Non-pigmented ciliary epithelial cell (primary cell): Measurements from ENCODE around the gene MID1.

Source experiments
- DNase-seq: peaks from one replicate; pipeline ENCODE4 v3.0.0-alpha.2; 2010; ENCODE audit warnings: low read depth

The MID1 gene

DNA sequence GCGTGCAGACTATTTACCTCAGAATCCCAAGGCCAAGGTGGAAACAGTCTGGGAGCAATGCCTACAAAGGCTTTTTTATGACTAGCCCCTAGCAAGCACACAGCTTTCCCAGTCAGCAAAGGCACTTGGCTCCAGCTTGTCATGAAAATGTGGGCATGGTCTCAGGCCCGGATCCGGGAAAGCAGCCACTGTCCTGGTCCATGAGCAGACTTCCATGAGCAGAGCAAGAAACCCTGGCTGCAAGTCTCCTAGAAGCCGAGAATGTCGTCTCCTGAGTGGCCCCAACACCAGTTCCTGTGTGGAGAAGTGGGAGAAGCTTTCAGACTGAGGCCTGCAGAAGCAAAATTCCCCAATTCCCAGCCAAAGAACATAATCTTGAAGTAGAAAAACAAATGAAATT is 190.5 kb downstream of the MID1 start:
- no peak for DNase-seq

DNA sequence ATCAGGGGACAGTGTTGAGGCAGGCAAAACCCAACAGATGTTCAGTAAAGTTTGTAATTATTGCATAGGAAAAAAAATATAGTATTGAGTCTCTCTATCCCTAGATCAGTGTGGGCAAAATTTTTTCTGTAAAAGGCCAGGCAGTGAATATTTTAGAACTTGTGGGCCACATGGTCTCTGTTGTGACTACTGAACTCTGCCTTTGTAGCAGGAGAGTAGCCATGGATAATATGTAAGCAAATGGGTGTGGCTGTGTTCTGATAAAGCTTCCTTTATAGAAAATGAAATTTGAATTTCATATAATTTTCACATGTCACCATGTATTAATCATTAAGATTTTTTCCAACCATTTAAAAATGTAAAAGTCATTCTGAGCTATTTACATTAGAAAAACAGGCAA is 193.1 kb downstream of the MID1 start:
- no peak for DNase-seq

DNA sequence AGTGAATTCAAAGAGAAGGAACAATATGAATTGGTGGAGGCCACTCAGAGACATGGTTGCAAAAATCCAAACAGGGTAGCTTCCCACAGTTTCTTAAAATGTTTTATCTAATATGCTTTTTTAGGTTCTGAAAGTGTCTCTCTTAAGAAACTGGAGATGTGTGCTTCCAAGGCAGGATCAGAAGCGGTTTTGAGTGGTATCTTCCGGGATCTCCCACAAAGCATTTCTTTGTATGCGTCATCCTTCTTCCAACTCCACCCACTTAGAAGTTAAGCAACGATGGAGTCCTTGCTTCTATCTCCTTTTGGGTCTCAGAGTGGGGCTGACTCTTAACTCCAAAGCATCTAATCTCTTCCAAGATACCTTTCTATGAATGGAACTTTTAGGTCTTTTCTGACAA is 196.7 kb downstream of the MID1 start:
- no peak for DNase-seq

DNA sequence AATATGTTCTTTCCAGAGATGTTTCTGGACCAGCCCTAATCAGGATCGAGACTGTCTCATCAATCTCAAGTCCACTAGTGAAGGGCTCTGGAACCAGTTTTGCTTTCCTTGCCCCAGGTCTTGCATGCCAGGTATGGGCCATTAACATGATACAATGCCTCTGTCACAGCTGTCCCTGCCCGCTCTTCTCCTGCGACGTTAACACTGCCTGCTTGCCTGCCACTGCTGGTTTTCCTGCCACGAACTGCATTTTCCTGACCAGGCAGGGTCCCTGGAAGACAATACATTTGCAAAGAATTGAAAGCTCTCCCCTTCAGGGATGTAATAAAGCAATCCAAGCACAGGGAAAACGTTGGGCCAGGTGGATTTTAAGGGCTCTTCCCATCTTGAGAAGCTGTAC is 200.3 kb downstream of the MID1 start:
- DNase-seq: no peak

DNA sequence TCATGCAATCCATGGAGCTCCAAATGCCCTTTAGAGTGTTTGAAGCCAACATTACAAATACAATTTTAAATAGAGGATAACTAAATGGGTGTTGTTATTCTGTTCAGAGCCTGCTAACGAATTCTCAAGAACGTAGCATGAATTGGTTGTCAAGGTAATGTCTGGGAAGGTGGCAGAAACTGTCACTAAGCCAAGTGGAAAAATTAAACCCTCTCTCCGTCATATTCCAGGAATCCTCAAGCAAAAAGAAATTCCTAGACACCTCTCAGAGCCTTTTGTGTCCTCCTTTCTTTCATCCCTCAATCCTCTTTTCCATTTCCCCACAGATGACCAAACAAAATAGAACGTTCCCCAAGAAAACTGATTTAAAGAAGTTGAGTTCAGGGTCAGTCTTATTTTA is 204.0 kb downstream of the MID1 start:
- DNase-seq: no peak

DNA sequence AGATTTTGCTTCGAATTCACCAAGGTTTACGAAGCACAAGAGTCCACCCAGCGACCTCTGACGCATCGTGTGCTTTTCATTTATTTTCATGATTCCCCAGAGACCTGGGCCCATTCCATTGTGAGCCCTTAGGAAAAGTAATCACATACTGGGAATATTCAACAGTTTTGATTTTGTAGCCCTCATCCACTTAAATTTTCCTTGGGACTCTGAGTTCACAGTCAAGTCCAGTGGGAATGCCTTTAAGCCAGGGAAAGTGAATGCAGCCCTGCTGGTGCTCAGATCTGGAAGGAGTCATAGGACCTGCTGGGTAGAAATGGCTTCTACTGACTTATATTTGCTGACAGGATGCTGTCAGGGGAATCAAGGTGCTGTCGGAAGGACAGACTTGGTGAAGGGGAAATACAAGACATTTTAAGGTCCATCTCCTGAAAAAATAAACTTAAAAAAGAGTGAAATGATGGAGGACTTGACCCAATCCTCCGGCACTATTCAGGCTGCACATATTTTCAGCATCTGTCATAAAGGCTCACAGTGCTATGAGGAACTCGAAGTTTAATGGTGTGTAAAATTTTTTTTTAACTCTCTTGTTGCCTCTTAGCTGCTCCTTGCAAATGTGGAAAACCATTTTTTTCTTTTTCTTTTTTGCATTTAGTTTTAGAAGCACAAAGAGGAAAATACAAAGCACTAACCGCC is 204.9 kb downstream of the MID1 start:
- no peak for DNase-seq

DNA sequence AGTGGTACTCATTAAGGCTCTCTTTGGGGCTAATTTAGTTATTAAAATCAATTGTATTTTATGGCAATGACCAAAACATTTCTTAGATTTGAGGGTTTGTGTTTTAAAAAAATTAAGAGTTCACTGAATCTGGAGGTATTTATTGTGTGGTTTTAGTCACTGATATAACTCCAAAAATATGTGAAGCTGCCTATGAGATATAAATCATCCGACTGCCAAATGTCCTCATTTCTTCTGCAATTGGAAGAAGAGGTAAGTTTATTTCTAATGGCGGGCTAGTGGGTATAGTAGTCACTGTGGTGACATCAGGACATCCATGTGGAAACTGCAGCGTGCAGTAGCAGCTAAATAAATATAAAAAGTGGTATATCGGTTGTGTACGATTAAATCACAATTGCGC is 205.5 kb downstream of the MID1 start:
- DNase-seq: no peak

DNA sequence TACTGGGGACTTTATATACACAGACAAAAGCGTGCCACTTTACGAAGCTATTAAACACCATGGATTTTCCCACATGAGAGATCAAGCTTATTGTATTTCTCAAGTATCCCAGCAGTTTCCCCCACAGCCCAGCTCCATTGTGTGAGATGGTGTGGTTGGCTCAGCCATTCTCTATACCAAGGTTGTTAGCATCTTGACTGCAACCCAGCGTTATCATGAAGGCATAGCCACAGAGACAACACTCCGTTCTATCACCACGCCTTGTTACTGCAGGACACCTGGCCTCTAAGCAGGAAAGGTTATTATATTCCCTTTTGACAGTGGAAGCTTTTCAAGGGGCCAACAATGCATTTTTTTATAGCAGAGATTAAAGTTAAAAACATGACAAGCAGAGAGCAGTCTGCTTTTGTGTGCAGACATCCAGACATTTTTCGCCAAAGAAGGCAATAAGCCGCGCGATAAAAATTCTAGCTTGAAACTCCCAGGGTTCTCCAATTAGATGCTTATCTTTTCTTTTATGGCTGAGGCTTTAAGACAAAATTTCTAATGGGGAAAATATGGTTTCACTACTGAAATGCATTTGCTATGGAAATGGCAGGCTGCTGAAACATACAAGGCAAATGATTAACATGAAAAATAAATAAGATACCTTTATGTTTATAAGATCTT is 206.1 kb downstream of the MID1 start:
- DNase-seq: no peak

DNA sequence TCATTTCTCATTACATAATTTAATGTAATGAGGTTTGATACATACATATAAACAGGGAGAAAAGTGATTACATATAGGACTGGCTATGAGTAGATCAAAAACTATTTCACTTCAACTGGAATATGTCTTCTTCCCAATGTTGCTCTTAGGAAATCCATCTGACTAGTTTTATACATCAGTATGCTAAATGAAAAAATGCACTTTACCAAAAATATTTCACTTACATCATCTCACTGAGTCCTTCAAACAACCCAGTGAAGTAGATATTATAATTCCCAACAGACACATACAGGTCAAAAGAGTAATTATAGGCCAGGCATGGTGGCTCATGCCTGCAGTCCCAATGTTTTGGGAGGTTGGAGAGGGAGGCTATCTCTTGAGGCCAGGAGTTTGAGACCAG is 215.9 kb downstream of the MID1 start:
- no peak for DNase-seq

DNA sequence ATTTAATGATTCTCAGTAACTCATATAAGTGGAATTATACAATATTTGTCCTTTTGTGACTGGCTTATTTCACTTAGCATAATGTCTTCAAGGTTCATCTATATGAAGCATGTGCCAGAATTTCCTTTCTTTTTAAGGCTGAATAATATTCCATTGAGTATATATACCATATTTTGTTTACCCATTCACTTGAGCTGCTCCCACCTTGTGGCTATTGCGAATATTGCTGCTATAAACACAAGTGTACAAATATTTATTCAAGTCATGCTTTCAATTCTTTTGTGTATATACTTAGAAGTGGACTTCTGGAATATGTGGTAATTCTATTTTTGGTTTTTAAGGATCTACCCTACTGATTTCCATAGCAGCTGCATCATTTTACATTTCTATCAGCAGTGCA is 219.1 kb downstream of the MID1 start:
- no peak for DNase-seq

DNA sequence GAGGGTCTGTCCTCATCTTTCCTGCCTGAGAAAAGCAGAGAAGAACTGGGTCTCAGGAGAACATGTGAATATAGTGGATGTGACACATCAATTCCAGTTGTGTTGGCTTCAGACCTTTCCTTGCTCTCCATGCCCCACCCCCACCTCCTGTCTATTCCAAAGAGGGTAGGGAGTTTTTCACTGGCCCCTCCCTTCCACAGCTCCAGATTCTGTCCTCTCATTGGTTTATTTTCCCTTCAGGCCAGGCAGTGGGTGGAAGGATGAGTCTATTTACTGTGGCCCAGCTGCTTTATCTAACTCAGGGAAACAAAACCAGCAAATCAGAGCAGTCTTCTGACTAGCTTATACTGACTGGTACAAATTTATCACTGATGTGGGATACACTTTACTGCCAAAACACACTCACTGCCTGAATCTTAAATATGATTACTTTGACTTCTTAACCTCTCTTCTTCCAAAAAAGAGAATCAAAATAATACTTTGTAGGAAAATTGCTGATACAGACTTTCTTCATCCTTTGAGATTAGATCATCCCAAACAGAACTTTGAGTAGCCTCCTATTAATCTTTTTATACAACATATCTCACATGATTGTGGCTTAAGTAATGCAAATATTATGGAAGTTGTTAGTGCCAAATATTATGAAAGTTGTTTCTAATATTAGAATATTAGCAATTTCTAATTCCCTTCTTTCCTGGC is 221.2 kb downstream of the MID1 start:
- DNase-seq: no peak

DNA sequence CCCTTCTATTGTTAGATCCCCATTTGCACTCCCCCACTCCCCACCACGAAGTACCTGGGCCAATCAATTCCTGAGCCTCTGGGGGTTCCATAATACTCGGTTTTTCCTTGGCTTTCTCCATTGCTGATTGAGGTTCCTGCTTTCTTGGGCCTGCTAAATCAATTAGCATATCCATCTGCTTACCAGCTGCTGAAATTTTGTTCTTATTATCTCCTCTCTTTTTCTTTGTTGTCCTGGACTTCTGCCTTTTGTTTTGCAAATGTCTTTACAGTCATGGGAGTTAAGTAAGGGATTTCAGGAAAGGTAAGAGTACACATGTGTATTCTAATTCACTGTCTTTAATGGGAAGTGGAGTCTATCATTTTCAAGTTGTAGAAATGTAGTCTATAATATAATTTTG is 222.2 kb downstream of the MID1 start:
- no peak for DNase-seq

DNA sequence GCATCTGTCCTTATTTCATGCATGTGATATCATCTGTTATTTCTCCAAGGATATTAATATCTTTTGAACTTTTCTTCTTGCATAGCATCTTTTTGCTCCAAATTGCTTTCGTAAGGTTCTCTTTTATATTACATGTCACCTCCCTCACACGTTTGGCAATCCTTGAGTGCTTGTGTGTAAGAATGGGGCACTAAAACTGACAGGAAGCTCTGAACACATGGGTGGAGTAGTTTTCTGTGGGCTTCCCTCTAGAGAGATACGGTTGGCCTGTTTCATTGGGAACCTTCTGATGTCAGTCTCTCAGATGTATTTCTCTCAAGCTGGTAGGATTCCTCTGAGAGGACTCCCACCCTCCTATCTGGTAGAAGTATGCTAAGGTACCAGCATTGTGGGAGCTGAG is 223.0 kb downstream of the MID1 start:
- DNase-seq: no peak

DNA sequence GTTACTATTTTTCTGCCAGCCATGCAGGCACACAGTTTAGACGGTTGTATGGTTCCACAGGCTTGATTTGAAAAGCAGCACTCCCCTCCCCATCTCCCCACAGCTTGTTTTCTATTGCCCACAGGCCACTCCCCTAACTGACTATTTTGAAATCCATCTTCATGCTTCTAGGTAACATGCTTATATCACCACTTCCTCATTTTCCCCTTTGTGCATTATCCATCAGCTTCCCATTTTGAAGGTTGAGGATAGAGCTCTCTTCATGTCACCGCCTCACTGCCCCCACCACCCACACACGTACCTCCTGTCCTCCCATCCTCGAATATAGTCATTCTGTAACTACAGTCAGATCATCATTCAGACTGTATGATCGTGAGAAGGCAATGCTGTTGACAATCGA is 224.7 kb downstream of the MID1 start:
- DNase-seq: no peak
